ENCODE results near the gene HKDC1. TPM values are rescaled to one million over a fixed set of nuclear protein-coding genes. Genes with fewer than 3 reads are reported as not detected.

HKDC1 gene
- total RNA-seq, 1 experiment from 2014 or later: 1.7 TPM

DNA sequence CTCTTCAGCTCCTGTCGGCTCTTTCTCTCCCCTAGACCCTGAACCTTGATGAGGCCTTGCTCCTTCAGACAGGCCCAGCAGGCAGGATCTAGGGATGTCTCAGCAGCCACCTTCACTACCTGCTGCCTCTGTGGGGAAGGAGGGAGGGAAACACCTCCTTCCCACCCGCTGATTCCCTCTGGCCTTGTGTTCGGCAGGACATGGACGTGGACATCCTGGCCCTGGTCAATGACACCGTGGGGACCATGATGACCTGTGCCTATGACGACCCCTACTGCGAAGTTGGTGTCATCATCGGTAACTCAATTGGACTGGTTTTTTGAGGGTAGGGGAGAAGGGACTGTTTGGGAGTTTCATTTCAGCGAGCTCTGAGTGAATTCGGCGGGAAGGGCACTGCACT, 20.3 kb downstream of the HKDC1 start:
- Histone ChIP-seq H3K9ac (ENCODE audit: low read length) (no peak overlapping the region), H3K4me1 (ENCODE audit: control insufficient read depth in 1 of 2, insufficient read depth in 2 of 2, low read length in 2 of 2) (peaks cover 0 to 8% of the 10 kb centered on the region in 2 experiments; a peak in 1 of 4 replicates), H3K79me2 (ENCODE audit: insufficient read depth, low read length) (no peaks in the 10 kb centered on the region), H3K27ac (ENCODE audit: low read depth, low read length) (no peak overlapping the region), H3K9me3 (ENCODE audit: control insufficient read depth in 1 of 2, insufficient read depth in 1 of 2, low read depth in 1 of 2, low read length in 2 of 2) (no peaks in the 10 kb centered on the region), H3K9me2 (ENCODE audit: insufficient read depth) (no peaks in the 10 kb centered on the region), H3K4me3 (replicated peaks in 1 of 2; ENCODE audit: low read depth in 1 of 2, low read length in 2 of 2) (no peak overlapping the region), H2AFZ (ENCODE audit: low read depth, low read length, poor library complexity, severe bottlenecking) (no peak overlapping the region), H3K27me3 (ENCODE audit: insufficient read depth, low read length) (no peaks in the 10 kb centered on the region), H3K4me2 (ENCODE audit: low read length) (no peak overlapping the region), H4K20me1 (ENCODE audit: insufficient read depth) (no peaks in the 10 kb centered on the region), H3K36me3 (ENCODE audit: control insufficient read depth in 1 of 2, insufficient read depth in 2 of 2, low read length in 2 of 2) (no peaks in the 10 kb centered on the region)
- ChIA-PET RAD21 (ENCODE audit: low non-redundant PET in 1 of 2, low total read pairs in 2 of 2, uncharacterized antibody in 2 of 2, unreplicated experiment in 2 of 2) (no interaction called here), POLR2A (no interaction called here), CTCF (no interaction called here)
- intact Hi-C loops (cut with micrococcal nuclease): no loop called here
- ATAC-seq (no peak), DNase-seq (ENCODE audit: low read depth, low spot score) (no peak)
- BruUV-seq (replicated peaks): no TSS peak
- TF ChIP-seq TCF7L2 (IDR thresholded peaks at IDR 0.05; ENCODE audit: borderline replicate concordance, extremely low read depth, insufficient read depth, insufficient read length): no peak
- TF ChIP-seq YY1 (IDR thresholded peaks at IDR 0.05; ENCODE audit: extremely low read depth, insufficient replicate concordance, low read depth, low read length): no peak
- no peak for TF ChIP-seq ZFX (IDR thresholded peaks at IDR 0.05)
- TF ChIP-seq, protein P1, sequence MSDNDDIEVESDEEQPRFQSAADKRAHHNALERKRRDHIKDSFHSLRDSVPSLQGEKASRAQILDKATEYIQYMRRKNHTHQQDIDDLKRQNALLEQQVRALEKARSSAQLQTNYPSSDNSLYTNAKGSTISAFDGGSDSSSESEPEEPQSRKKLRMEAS (IDR thresholded peaks at IDR 0.05): no peak
- no peak for TF ChIP-seq SIN3A (IDR thresholded peaks at IDR 0.05; ENCODE audit: low read depth)

DNA sequence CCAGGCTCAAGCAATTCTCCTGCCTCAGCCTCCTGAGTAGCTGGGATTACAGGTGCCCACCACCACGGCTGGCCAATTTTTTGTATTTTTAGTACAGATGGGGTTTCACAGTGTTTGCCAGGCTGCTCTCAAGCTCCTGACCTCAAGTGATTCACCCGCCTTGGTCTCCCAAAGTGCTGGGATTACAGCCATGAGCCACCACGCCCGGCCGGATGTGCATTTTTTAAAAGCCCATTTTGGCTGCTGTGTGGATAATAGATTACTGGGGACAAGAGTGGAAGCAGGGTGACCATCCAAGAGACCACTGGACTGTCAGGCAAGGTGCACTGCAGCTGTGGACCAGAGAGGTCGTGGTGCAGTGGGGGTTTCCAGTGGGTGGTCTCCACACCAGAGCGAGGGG, 21.4 kb downstream of the HKDC1 start:
- no peak overlapping the region for H3K4me3 ChIP-seq (replicated peaks in 1 of 2; ENCODE audit: low read depth in 1 of 2, low read length in 2 of 2)
- no peaks in the 10 kb centered on the region for H3K9me2 ChIP-seq (ENCODE audit: insufficient read depth)
- no peaks in the 10 kb centered on the region for H3K79me2 ChIP-seq (ENCODE audit: insufficient read depth, low read length)
- ATAC-seq (no peak), DNase-seq (ENCODE audit: low read depth, low spot score) (no peak)
- no peak overlapping the region for H3K9ac ChIP-seq (ENCODE audit: low read length)
- BruUV-seq (replicated peaks): no TSS peak
- intact Hi-C loops (cut with micrococcal nuclease): no loop called here
- ChIA-PET POLR2A (no interaction called here), CTCF (no interaction called here), RAD21 (ENCODE audit: low non-redundant PET in 1 of 2, low total read pairs in 2 of 2, uncharacterized antibody in 2 of 2, unreplicated experiment in 2 of 2) (no interaction called here)
- H3K4me1 ChIP-seq (ENCODE audit: control insufficient read depth in 1 of 2, insufficient read depth in 2 of 2, low read length in 2 of 2): peaks cover 0 to 8% of the 10 kb centered on the region in 2 experiments; a peak in 1 of 4 replicates
- no peaks in the 10 kb centered on the region for H3K27me3 ChIP-seq (ENCODE audit: insufficient read depth, low read length)
- no peaks in the 10 kb centered on the region for H3K9me3 ChIP-seq (ENCODE audit: control insufficient read depth in 1 of 2, insufficient read depth in 1 of 2, low read depth in 1 of 2, low read length in 2 of 2)
- no peaks in the 10 kb centered on the region for H3K36me3 ChIP-seq (ENCODE audit: control insufficient read depth in 1 of 2, insufficient read depth in 2 of 2, low read length in 2 of 2)
- H3K27ac ChIP-seq (ENCODE audit: low read depth, low read length): no peak overlapping the region
- H4K20me1 ChIP-seq (ENCODE audit: insufficient read depth): no peaks in the 10 kb centered on the region
- TF ChIP-seq, protein P2, sequence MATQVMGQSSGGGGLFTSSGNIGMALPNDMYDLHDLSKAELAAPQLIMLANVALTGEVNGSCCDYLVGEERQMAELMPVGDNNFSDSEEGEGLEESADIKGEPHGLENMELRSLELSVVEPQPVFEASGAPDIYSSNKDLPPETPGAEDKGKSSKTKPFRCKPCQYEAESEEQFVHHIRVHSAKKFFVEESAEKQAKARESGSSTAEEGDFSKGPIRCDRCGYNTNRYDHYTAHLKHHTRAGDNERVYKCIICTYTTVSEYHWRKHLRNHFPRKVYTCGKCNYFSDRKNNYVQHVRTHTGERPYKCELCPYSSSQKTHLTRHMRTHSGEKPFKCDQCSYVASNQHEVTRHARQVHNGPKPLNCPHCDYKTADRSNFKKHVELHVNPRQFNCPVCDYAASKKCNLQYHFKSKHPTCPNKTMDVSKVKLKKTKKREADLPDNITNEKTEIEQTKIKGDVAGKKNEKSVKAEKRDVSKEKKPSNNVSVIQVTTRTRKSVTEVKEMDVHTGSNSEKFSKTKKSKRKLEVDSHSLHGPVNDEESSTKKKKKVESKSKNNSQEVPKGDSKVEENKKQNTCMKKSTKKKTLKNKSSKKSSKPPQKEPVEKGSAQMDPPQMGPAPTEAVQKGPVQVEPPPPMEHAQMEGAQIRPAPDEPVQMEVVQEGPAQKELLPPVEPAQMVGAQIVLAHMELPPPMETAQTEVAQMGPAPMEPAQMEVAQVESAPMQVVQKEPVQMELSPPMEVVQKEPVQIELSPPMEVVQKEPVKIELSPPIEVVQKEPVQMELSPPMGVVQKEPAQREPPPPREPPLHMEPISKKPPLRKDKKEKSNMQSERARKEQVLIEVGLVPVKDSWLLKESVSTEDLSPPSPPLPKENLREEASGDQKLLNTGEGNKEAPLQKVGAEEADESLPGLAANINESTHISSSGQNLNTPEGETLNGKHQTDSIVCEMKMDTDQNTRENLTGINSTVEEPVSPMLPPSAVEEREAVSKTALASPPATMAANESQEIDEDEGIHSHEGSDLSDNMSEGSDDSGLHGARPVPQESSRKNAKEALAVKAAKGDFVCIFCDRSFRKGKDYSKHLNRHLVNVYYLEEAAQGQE (IDR thresholded peaks at IDR 0.05; ENCODE audit: low read depth): no peak
- no peak for TF ChIP-seq SRF (IDR thresholded peaks at IDR 0.05; ENCODE audit: low read depth)
- no peak for TF ChIP-seq ELF1 (IDR thresholded peaks at IDR 0.05; ENCODE audit: borderline replicate concordance, low read depth)
- no peak for TF ChIP-seq CBX3 (IDR thresholded peaks at IDR 0.05; ENCODE audit: low read depth)
- H2AFZ ChIP-seq (ENCODE audit: low read depth, low read length, poor library complexity, severe bottlenecking): no peak overlapping the region
- no peak overlapping the region for H3K4me2 ChIP-seq (ENCODE audit: low read length)
